ENCODE data around the gene ARHGEF1. TPM values are rescaled to one million over a fixed set of nuclear protein-coding genes. Genes with fewer than 3 reads are reported as not detected.

Gene ARHGEF1
- total and polyA plus RNA-seq, 3 experiments from 2014 or later: 295 to 350 (median 312) TPM

GRCh38 chr19:41945135-41945766, 62.3 kb downstream of the ARHGEF1 start:
- no peaks in the 10 kb centered on the region for H3K36me3 ChIP-seq (ENCODE audit: insufficient read depth, low read length)
- peaks cover 45 to 77% (median 55%) of the 10 kb centered on the region in 3 donors for H3K4me1 Mint-ChIP-seq
- H3K27me3 ChIP-seq (ENCODE audit: insufficient read depth, low read length, poor library complexity, severe bottlenecking): no peaks in the 10 kb centered on the region
- H3K9me3 ChIP-seq (ENCODE audit: low read length): no peaks in the 10 kb centered on the region
- POLR2A ChIA-PET: interaction anchor here (0.6 to 3.5 kb wide), 15 partner anchors 8 to 85 kb away, joined by 3 to 24 read pairs (median 8); partner anchors contain the start of genes ARHGEF1, RABAC1 and RPS19
- DNase-seq: peak; percentile 84 to 97 (median 95)
- H3K27ac Mint-ChIP-seq: peak overlapping the region; percentile 95 to 100 (median 99)
- H3K27ac ChIP-seq (ENCODE audit: low read depth, low read length): peak overlapping the region; percentile 28
- no peak overlapping the region for H3K4me3 ChIP-seq (ENCODE audit: low read length)
- peak overlapping the region; percentile 53 to 91 (median 74) for H3K4me3 Mint-ChIP-seq
- peaks cover 39% of the 10 kb centered on the region for H3K4me1 ChIP-seq (ENCODE audit: insufficient read depth, low read length)
- CTCF ChIA-PET: interaction anchor here (0.7 to 5.4 kb wide), 19 partner anchors 8 to 127 kb away, joined by 3 to 57 read pairs (median 5); partner anchors contain the start of genes CD79A, ERFL and RPS19
- no peaks in the 10 kb centered on the region for H3K36me3 Mint-ChIP-seq
- peaks cover 0 to 2% (median 0%) of the 10 kb centered on the region in 5 donors for H3K9me3 Mint-ChIP-seq
- peaks cover 7 to 9% of the 10 kb centered on the region in 2 donors for H3K27me3 Mint-ChIP-seq

- no peak for DNase-seq
- Histone ChIP-seq H3K36me3 (ENCODE audit: insufficient read depth, low read length) (no peaks in the 10 kb centered on the region), H3K4me3 (ENCODE audit: low read length) (no peak overlapping the region), H3K27ac (ENCODE audit: low read depth, low read length) (no peak overlapping the region), H3K4me1 (ENCODE audit: insufficient read depth, low read length) (peaks cover 42% of the 10 kb centered on the region), H3K9me3 (ENCODE audit: low read length) (no peaks in the 10 kb centered on the region), H3K27me3 (ENCODE audit: insufficient read depth, low read length, poor library complexity, severe bottlenecking) (no peaks in the 10 kb centered on the region)
- Mint-ChIP-seq H3K36me3 (no peaks in the 10 kb centered on the region), H3K4me3 (peak overlapping the region in 6 of 7 donors; percentile 57 to 77 (median 66)), H3K27me3 (peaks cover 4% of the 10 kb centered on the region in 2 donors), H3K27ac (peak overlapping the region; percentile 91 to 100 (median 98)), H3K4me1 (peaks cover 45 to 75% (median 55%) of the 10 kb centered on the region in 3 donors), H3K9me3 (no peaks in the 10 kb centered on the region)
- ChIA-PET CTCF (interaction anchor here (0.8 to 5.4 kb wide), 5 partner anchors 10 to 87 kb away, joined by 3 to 57 read pairs (median 12); partner anchors contain the start of gene RPS19), POLR2A (interaction anchor here (1.0 to 3.5 kb wide), 5 partner anchors 11 to 154 kb away, joined by 3 to 19 read pairs (median 3); partner anchors contain the start of gene RABAC1)
Measured at GRCh38 chr19:41947091-41947490, 64.1 kb downstream of the ARHGEF1 start.

GRCh38 chr19:41951686-41952172, 68.7 kb downstream of the ARHGEF1 start:
- Histone ChIP-seq H3K9me3 (ENCODE audit: low read length) (no peaks in the 10 kb centered on the region), H3K4me1 (ENCODE audit: insufficient read depth, low read length) (peaks cover 16% of the 10 kb centered on the region), H3K36me3 (ENCODE audit: insufficient read depth, low read length) (no peaks in the 10 kb centered on the region), H3K4me3 (ENCODE audit: low read length) (no peak overlapping the region), H3K27me3 (ENCODE audit: insufficient read depth, low read length, poor library complexity, severe bottlenecking) (no peaks in the 10 kb centered on the region), H3K27ac (ENCODE audit: low read depth, low read length) (no peak overlapping the region)
- peaks cover 21 to 39% (median 29%) of the 10 kb centered on the region in 3 donors for H3K4me1 Mint-ChIP-seq
- DNase-seq: peak; percentile 72 to 90 (median 84)
- ChIA-PET CTCF (interaction anchor here (0.9 to 6.2 kb wide), 11 partner anchors 11 to 126 kb away, joined by 3 to 53 read pairs (median 4); partner anchors contain the start of gene RPS19), POLR2A (interaction anchor here (1.2 kb wide), 1 partner anchor 22 kb away, joined by 8 read pairs; no protein-coding TSS in a partner anchor)
- H3K36me3 Mint-ChIP-seq: peaks cover 0 to 15% (median 0%) of the 10 kb centered on the region in 3 donors
- peak overlapping the region in 7 of 8 donors; percentile 43 to 93 (median 84) for H3K27ac Mint-ChIP-seq
- peak overlapping the region in 3 of 7 donors; percentile 23 to 48 (median 37) for H3K4me3 Mint-ChIP-seq
- H3K27me3 Mint-ChIP-seq: peaks cover 0 to 4% of the 10 kb centered on the region in 2 donors
- H3K9me3 Mint-ChIP-seq: no peaks in the 10 kb centered on the region

- Histone ChIP-seq H3K4me3 (ENCODE audit: low read length) (no peak overlapping the region), H3K27me3 (ENCODE audit: insufficient read depth, low read length, poor library complexity, severe bottlenecking) (no peaks in the 10 kb centered on the region), H3K4me1 (ENCODE audit: insufficient read depth, low read length) (peaks cover 24% of the 10 kb centered on the region), H3K36me3 (ENCODE audit: insufficient read depth, low read length) (no peaks in the 10 kb centered on the region), H3K27ac (ENCODE audit: low read depth, low read length) (no peak overlapping the region), H3K9me3 (ENCODE audit: low read length) (no peaks in the 10 kb centered on the region)
- POLR2A ChIA-PET: no interaction called here
- Mint-ChIP-seq H3K9me3 (no peaks in the 10 kb centered on the region), H3K27ac (peak overlapping the region in 2 of 8 donors; percentile 54 to 58), H3K4me3 (peak overlapping the region in 1 of 7 donors; percentile 65), H3K36me3 (peaks cover 0 to 35% (median 2%) of the 10 kb centered on the region in 3 donors), H3K4me1 (peaks cover 25 to 32% (median 28%) of the 10 kb centered on the region in 3 donors), H3K27me3 (peaks cover 0 to 4% of the 10 kb centered on the region in 2 donors)
- CTCF ChIA-PET: no interaction called here
- no peak for DNase-seq
Measured at GRCh38 chr19:41955521-41955920, 72.5 kb downstream of the ARHGEF1 start.

- Histone ChIP-seq H3K4me3 (ENCODE audit: low read length) (no peak overlapping the region), H3K36me3 (ENCODE audit: insufficient read depth, low read length) (no peaks in the 10 kb centered on the region), H3K27me3 (ENCODE audit: insufficient read depth, low read length, poor library complexity, severe bottlenecking) (no peaks in the 10 kb centered on the region), H3K9me3 (ENCODE audit: low read length) (no peaks in the 10 kb centered on the region), H3K4me1 (ENCODE audit: insufficient read depth, low read length) (peaks cover 18% of the 10 kb centered on the region), H3K27ac (ENCODE audit: low read depth, low read length) (no peak overlapping the region)
- peaks cover 0 to under 1% (median 0%) of the 10 kb centered on the region in 5 donors for H3K9me3 Mint-ChIP-seq
- peak overlapping the region in 1 of 7 donors; percentile 78 for H3K4me3 Mint-ChIP-seq
- ChIA-PET POLR2A (interaction anchor here (3.6 kb wide), 1 partner anchor 96 kb away, joined by 20 read pairs; the partner anchor contains the start of gene RPS19), CTCF (interaction anchor here (3.2 to 5.0 kb wide), 3 partner anchors 78 to 97 kb away, joined by 10 to 32 read pairs (median 19); partner anchors contain the start of gene RPS19)
- H3K4me1 Mint-ChIP-seq: peaks cover 19 to 25% (median 24%) of the 10 kb centered on the region in 3 donors
- H3K27me3 Mint-ChIP-seq: peaks cover 0 to 2% of the 10 kb centered on the region in 2 donors
- H3K27ac Mint-ChIP-seq: peak overlapping the region in 4 of 8 donors; percentile 40 to 70 (median 60)
- peaks cover 0 to 35% (median 2%) of the 10 kb centered on the region in 3 donors for H3K36me3 Mint-ChIP-seq
- DNase-seq: peak in 1 of 5 donors; percentile 46
Measured at GRCh38 chr19:41956621-41957020, 73.6 kb downstream of the ARHGEF1 start.

Other genes with a start within 250 kb of the ARHGEF1 start
- gene CEACAM7, start 194.9 kb upstream of the ARHGEF1 start, total RNA-seq: not detected
- not detected for gene CEACAM7, start 194.9 kb upstream of the ARHGEF1 start, polyA plus RNA-seq
- gene CEACAM5, start 174.6 kb upstream of the ARHGEF1 start, total RNA-seq: not detected
- gene CEACAM5, start 174.6 kb upstream of the ARHGEF1 start, polyA plus RNA-seq: not detected
- not detected for gene CEACAM6, start 127.7 kb upstream of the ARHGEF1 start, total RNA-seq
- not detected for gene CEACAM6, start 127.7 kb upstream of the ARHGEF1 start, polyA plus RNA-seq
- gene CEACAM3, start 86.6 kb upstream of the ARHGEF1 start, total RNA-seq: not detected
- not detected for gene CEACAM3, start 86.6 kb upstream of the ARHGEF1 start, polyA plus RNA-seq
- gene LYPD4, start 38.5 kb upstream of the ARHGEF1 start, total RNA-seq: not detected
- not detected for gene LYPD4, start 38.5 kb upstream of the ARHGEF1 start, polyA plus RNA-seq
- not detected for gene DMRTC2, start 38.1 kb upstream of the ARHGEF1 start, total RNA-seq
- gene DMRTC2, start 38.1 kb upstream of the ARHGEF1 start, polyA plus RNA-seq: not detected
- gene RPS19, start 22.9 kb upstream of the ARHGEF1 start, total RNA-seq: 1,000 to 10,000 TPM; 3,036 to 3,142 TPM
- gene RPS19, start 22.9 kb upstream of the ARHGEF1 start, polyA plus RNA-seq: 6,195 TPM
- gene CD79A, start 5.9 kb upstream of the ARHGEF1 start, total RNA-seq: 1 to 10 TPM; 1.3 to 2.2 TPM
- 9.4 TPM for gene CD79A, start 5.9 kb upstream of the ARHGEF1 start, polyA plus RNA-seq
- gene ERFL, start 45.3 kb downstream of the ARHGEF1 start, total RNA-seq: 1 to 10 TPM; 1.3 to 1.4 TPM
- not detected for gene ERFL, start 45.3 kb downstream of the ARHGEF1 start, polyA plus RNA-seq
- gene RABAC1, start 76.1 kb downstream of the ARHGEF1 start, total RNA-seq: 10 to 100 TPM; 74.7 to 83.3 TPM
- gene RABAC1, start 76.1 kb downstream of the ARHGEF1 start, polyA plus RNA-seq: 220 TPM
- gene ATP1A3, start 111.0 kb downstream of the ARHGEF1 start, total RNA-seq: 1 to 10 TPM; 1.9 to 4.1 TPM
- 8.2 TPM for gene ATP1A3, start 111.0 kb downstream of the ARHGEF1 start, polyA plus RNA-seq
- gene GRIK5, start 187.0 kb downstream of the ARHGEF1 start, total RNA-seq: under 1 TPM; 0.31 to 0.39 TPM
- not detected for gene GRIK5, start 187.0 kb downstream of the ARHGEF1 start, polyA plus RNA-seq
- gene ZNF574, start 193.0 kb downstream of the ARHGEF1 start, total RNA-seq: 10 to 100 TPM; 18.8 to 21.9 TPM
- gene ZNF574, start 193.0 kb downstream of the ARHGEF1 start, polyA plus RNA-seq: 24.9 TPM
- gene POU2F2, start 249.3 kb downstream of the ARHGEF1 start, total RNA-seq: 10 to 100 TPM; 46.7 to 47.9 TPM
- gene POU2F2, start 249.3 kb downstream of the ARHGEF1 start, polyA plus RNA-seq: 8.5 TPM

Data from CD8-positive, alpha-beta memory T cell (primary cell).